ENCODE data around the gene ABCC4. TPM values are rescaled to one million over a fixed set of nuclear protein-coding genes. Genes with fewer than 3 reads are reported as not detected.
"Not testable (repeated sequence)": the region's sequence is repeated elsewhere in the genome, so short reads cannot be mapped to it uniquely, and the experiment has no call there.

The ABCC4 gene
- polyA plus RNA-seq, 1 experiment, result 140 TPM

DNA sequence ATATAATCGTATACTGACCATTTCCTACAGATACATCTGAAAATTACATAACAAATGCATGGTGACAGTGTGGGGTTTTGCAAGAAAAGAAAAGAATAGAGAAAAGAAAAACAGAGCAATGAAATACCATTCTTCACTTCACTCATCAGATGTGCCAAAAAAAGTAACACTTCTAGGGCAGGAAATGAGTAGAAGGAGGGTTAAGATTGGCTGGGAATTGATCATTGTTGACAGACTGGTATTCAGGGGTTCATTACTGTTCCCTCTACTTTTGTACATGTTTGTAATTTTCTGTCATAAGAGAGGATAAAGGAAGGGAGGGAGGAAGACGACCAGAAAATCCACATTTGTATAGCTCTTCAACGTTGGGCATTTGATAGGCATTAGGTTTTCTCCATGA, 31.5 kb downstream of the ABCC4 start:
- H3K27me3 ChIP-seq (ENCODE audit: control insufficient read depth, insufficient read depth, low read length), result no peaks in the 10 kb centered on the region
- H3K4me3 ChIP-seq (ENCODE audit: low read depth, low read length), result no peak overlapping the region
- no peak overlapping the region for H3K27ac ChIP-seq (ENCODE audit: low read depth, low read length)
- H3K9me3 ChIP-seq (ENCODE audit: control insufficient read depth, insufficient read depth, low read length), result no peaks in the 10 kb centered on the region; the same call in none of the 2 replicates
- no peak for TF ChIP-seq CTCF (IDR thresholded peaks at IDR 0.05; ENCODE audit: low read depth, low read length)
- no peak for DNase-seq (ENCODE audit: low read depth, low spot score)
- POLR2A ChIA-PET, result interaction anchor here (2.3 kb wide), 1 partner anchor 14 kb away, joined by 22 read pairs; no protein-coding TSS in a partner anchor
- CTCF ChIA-PET, result interaction anchor here (1.2 kb wide), 1 partner anchor 30 kb away, joined by 3 read pairs; no protein-coding TSS in a partner anchor

DNA sequence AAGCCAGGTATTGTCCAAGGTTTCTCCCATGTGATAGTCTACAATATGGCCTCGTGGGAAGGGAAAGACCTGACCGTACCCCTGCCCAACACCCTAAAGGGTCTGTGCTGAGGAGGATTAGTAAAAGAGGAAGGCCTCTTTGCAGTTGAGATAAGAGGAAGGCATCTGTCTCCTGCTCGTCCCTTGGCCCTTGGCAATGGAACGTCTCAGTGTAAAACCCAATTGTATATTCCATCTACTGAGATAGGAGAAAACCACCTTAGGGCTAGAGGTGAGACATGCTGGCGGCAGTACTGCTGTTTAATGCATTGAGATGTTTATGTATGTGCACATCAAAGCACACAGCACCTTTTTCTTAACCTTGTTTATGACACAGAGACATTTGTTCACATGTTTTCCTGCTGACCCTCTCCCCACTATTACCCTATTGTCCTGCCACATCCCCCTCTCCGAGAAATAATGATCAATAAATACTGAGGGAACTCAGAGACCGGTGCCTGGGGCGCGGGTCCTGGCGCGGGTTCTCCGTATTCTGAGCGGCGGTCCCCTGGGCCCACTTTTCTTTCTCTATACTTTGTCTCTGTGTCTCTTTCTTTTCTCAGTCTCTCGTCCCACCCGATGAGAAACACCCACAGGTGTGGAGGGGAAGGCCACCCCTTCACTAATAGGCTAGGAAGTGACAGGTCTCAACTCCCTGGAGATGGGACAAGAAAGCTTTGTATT, 32.7 kb downstream of the ABCC4 start:
- H3K27me3 ChIP-seq (ENCODE audit: control insufficient read depth, insufficient read depth, low read length); H3K4me3 ChIP-seq (ENCODE audit: low read depth, low read length); DNase-seq (ENCODE audit: low read depth, low spot score); H3K9me3 ChIP-seq (ENCODE audit: control insufficient read depth, insufficient read depth, low read length); CTCF ChIA-PET: not testable (repeated sequence)
- H3K27ac ChIP-seq (ENCODE audit: low read depth, low read length), result peak overlapping the region; percentile 95
- POLR2A ChIA-PET, result interaction anchor here (1.2 to 1.9 kb wide), 3 partner anchors 12 to 29 kb away, joined by 10 to 12 read pairs (median 12); no protein-coding TSS in a partner anchor

DNA sequence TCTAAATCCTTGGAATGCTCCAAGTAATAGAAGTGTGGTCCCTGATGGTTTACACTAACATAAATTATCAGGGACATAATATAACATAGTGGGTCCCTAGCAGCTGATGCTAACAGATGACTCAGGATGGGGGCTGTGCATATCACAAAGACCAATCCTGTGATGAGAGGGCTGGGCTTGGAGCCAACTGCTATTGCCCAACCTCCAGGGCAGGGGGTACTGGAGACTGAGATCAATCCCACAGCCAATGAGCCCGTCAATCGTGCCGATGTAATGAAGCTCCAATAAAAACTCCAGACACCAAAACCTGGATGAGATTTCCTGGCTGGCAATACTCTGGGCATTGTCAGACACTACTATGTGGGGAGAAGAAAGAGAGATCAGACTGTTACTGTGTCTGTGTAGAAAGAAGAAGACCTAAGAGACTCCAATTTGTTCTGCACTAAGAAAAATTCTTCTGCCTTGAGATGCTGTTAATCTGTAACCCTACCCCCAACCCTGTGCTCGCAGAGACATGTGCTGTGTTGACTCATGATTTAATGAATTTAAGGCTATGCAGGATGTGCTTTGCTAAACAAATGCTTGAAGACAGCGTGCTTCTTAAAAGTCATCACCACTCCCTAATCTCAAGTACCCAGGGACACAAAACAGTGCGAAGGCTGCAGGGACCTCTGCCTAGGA, 33.4 kb downstream of the ABCC4 start:
- POLR2A ChIA-PET, result interaction anchor here (0.9 to 1.9 kb wide), 5 partner anchors 12 to 34 kb away, joined by 7 to 12 read pairs (median 10); partner anchors contain the start of gene ABCC4
- no peak for TF ChIP-seq CTCF (IDR thresholded peaks at IDR 0.05; ENCODE audit: low read depth, low read length)
- Histone ChIP-seq H3K27ac (ENCODE audit: low read depth, low read length) (peak overlapping the region; percentile 95), H3K27me3 (ENCODE audit: control insufficient read depth, insufficient read depth, low read length) (no peaks in the 10 kb centered on the region), H3K9me3 (ENCODE audit: control insufficient read depth, insufficient read depth, low read length) (no peaks in the 10 kb centered on the region; the same call in none of the 2 replicates), H3K4me3 (ENCODE audit: low read depth, low read length) (no peak overlapping the region)
- CTCF ChIA-PET, result interaction anchor here (1.6 to 1.8 kb wide), 2 partner anchors 76 to 79 kb away, joined by 5 to 7 read pairs; no protein-coding TSS in a partner anchor
- peak; percentile 94 for DNase-seq (ENCODE audit: low read depth, low spot score)

GRCh38 chr13:95264225-95264624, 37.0 kb downstream of the ABCC4 start:
- DNase-seq (ENCODE audit: low read depth, low spot score), result no peak
- CTCF ChIA-PET, result no interaction called here
- no peak for TF ChIP-seq CTCF (IDR thresholded peaks at IDR 0.05; ENCODE audit: low read depth, low read length)
- Histone ChIP-seq H3K4me3 (ENCODE audit: low read depth, low read length) (no peak overlapping the region), H3K27ac (ENCODE audit: low read depth, low read length) (no peak overlapping the region), H3K27me3 (ENCODE audit: control insufficient read depth, insufficient read depth, low read length) (no peaks in the 10 kb centered on the region), H3K9me3 (ENCODE audit: control insufficient read depth, insufficient read depth, low read length) (no peaks in the 10 kb centered on the region; the same call in 1 of the 2 replicates)
- POLR2A ChIA-PET, result no interaction called here

DNA sequence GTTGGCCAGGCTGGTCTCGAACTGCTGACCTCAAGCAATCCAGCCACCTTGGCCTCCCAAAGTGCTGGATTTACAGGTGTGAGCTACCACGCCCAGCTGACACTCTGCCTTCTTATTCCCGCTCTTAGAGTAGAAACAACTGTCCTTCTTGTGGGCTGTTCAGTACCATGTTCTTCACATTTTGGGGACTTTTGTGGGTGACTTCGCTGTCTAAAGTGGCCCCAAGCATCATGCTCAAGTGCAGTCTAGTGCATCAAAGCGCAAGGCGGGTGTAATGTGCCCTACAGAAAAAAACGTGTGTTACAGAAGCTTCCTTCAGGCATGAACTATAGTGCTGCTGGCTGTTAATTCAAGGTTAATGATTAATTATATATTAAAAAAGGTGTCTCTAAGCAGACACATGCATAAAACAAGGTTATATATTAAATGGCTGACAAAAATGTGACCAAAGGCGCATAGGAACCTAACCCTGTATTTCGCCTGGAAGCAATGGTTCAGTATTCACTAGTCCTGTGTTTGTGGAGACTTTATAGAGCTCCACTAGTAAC, 38.3 kb downstream of the ABCC4 start:
- ChIA-PET POLR2A (no interaction called here), CTCF (interaction anchor here (1.1 to 1.3 kb wide), 2 partner anchors 34 to 73 kb away, joined by 3 read pairs; no protein-coding TSS in a partner anchor)
- DNase-seq (ENCODE audit: low read depth, low spot score), result no peak
- Histone ChIP-seq H3K4me3 (ENCODE audit: low read depth, low read length) (no peak overlapping the region), H3K27ac (ENCODE audit: low read depth, low read length) (no peak overlapping the region), H3K27me3 (ENCODE audit: control insufficient read depth, insufficient read depth, low read length) (no peaks in the 10 kb centered on the region), H3K9me3 (ENCODE audit: control insufficient read depth, insufficient read depth, low read length) (peaks cover 4% of the 10 kb centered on the region)
- TF ChIP-seq CTCF (IDR thresholded peaks at IDR 0.05; ENCODE audit: low read depth, low read length), result no peak

All from AG04450 (cell line).